Iris pigment epithelial cell (primary cell): Measurements from ENCODE around the gene PCK2.

Experiments used
- DNase-seq: peaks from one replicate; pipeline ENCODE4 v3.0.0-alpha.2; 2011; ENCODE audit warnings: low read depth

PCK2 gene

DNA sequence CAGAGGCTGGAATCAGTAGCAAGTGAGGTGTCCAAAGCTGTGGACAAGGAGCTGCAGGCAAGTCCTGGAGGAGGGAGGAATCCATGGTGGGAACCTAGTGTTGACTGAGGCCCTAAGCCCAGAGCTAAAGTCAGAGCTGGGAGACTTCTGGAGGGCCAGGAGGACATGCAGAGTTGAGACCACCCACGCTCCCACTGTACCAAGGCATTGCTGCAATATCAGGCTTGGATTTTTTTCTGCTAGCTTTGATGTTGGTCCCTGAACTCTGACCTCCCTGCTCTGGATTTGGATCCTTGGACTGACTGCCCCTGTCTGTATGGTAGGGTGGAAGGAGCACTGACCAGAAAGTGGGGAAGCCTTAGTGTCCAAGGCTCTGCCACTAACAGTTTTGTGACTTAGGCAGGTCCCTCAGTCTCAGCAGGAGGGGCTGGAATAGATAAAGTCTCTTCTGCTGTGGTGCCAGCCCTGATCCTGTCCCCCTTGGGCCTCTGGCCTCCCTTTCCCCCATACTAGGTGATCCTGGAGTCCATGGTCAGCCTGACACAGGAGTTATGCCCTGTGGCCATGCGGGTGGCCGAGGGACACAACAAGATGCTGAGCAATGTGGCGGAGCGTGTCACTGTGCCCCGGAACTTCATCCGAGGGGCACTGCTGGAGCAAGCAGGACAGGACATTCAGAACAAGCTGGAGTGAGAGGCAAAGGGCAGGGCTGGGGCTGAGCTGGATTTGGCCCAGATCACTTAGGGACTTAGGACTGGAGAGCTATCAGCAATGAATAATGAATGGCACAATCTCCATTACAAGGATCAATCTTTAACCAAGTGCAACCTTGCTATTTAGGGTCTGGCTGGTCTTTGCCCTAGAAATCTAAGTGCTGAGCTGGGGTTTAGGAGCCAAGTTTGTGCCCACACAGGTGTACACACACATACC, 32.9 kb upstream of the PCK2 start:
- no peak for DNase-seq

DNA sequence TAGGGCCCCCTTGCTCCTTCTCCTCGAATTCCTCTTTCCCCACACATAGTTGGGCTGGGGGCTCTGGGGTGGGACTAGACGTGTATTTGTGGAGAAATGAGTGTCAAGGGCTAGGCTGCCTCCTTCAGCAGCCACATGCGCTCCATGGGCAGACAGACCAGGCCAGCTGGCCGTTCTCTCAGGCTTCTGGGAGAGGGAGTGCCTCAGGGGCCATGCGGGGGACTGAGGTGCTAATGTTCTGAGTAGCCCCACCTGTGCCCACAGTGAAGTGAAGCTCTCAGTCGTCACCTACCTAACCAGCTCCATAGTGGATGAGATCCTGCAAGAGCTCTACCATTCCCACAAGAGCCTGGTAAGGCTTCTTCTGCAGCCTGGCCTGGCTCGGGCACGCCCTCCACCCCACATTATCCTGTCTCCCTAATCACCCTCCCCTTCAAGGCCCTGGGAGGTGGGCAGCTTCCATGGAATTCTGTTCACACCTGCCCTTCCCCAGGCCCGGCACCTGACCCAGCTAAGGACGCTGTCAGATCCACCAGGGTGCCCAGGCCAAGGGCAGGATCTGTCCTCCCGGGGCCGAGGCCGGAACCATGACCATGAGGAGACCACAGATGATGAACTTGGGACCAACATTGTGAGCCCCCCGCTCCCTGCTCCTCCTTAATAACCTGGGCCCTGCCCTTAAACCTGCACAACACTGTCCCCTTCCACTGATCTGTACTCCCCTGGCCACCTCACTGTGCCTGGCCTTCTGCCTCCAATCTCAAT, 31.7 kb upstream of the PCK2 start:
- DNase-seq = no peak

DNA sequence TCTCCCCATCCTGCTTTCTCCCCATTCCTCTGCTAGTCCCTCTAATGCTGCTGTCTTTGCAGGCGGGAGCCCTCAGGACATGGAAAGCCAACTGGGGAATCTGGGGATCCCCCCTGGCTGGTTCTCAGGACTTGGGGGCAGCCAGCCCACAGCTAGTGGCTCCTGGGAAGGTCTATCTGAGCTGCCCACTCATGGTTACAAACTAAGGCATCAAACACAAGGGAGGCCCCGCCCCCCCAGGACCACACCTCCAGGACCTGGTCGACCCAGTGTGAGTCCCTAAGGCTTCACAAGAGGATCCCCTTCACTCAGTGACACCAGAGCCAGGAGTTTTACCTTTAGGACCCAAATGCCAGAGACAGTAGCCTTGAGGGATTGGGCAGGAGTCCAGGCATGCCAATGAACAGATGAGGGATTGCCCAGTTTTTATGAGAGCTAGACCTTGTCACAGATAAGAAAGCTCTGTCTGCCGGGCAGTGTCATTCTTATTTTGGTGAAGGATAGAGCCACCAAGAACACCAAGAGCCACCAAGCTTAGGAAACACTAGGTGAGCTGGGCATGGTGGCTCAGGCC, 30.8 kb upstream of the PCK2 start:
- no peak for DNase-seq

GRCh38 chr14:24064091-24064795, 29.9 kb upstream of the PCK2 start:
- DNase-seq = no peak

DNA sequence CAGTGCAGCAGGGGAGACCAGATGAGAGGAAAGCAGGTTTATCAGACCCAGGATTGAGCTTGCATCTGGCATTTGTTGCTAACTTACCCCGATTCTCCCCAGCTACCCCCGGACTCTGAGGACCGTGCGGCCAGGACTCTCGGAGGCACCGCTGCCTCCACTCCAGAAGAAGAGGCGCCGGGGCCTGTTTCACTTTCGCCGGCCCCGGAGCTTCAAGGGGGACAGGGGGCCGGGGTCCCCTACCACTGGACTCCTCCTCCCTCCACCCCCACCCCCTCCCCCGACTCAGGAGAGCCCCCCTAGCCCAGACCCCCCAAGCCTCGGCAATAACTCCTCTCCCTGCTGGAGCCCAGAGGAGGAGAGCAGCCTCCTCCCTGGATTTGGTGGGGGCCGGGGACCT, 29.3 kb upstream of the PCK2 start:
- no peak for DNase-seq

DNA sequence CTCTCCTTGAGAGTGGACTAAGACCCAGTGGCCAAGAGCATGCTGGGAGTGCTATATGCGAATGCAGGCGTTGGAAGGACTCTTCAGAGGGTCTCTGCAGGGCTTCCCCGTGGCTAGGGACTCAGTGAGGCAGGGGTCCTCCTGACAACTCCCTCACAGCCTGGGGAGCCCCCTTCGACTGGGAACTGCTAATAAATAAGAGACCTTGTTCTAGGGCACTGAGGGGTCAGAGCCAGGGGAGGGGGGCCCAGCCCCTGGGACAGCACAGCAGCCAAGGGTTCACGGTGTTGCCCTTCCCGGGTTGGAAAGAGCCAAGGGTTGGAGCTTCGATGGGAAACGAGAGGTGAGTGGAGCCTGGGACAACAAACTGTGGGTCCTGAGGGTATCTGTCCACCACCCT, 28.7 kb upstream of the PCK2 start:
- DNase-seq = no peak

DNA sequence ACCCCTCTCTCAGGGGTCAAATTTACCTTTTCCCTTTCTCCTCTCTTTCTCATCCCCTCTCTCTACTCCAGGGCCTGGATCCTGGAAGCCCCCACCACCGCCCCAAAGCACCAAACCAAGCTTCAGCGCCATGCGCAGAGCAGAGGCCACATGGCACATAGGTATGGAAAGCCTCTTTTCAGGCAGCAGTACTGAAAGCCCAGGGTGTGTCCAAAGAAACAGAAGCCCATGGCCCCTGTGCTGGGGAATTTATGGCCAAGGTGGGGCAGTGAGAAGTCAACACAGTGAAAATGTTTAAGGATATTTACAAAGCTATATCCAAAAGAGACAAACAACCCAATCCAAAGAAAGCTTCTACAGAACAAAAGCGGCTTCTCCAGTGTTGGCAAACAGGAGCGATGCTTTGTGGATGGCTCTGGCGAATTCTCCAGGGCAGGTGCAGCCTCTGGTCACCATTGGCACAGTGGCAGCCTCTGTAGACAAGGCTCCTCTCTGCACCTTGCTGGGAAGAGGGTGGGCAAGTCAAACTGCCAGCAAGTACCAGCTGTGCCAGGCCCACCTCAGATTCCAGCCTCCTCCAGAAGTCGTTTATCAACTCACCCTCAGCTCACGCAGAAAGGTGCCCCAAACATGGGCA, 27.5 kb upstream of the PCK2 start:
- no peak for DNase-seq

DNA sequence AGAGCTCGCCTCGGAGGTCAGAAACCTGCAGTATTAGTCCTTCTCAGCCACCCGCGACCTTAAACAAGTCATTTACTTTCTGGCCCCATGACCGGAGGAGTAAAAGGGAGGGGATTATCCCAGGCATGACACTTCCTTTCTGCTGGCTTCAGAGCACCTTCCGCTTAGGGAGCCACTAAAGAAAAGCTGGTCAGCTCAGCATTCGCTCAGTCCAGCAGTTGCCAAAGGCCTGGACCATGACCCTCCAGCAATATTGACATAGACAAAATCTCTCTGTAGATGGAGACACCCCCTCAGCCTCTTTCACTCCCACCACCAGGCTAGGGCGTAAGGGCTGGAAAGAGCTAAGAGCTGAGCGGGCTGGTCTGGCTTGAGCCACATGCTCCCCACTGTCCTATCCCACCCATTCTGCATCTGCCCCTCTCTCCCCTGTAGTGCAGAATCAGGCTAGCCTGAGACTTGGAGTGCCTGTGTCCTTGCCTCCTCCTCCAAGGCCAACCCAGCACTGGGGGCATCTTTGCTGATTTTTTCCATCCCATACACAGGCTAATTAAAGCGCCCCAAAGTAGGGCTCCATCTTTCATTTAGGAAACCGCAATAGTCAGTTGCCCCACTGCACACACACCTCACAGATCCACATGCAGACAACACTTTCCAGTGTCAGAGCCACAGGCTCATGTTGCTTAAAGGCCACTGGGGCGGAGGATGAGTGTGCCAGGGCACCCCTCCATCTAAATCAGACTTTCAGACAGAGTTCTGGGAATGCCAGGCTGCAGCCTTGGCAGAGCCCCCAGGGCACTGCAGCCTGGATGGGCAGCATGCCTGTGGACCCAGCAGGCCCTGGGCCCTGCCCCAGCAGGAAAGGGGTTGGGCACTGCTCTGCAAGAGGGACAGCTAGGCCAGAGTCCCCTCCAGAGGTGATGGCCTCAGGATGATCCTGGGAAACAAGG, 26.7 kb upstream of the PCK2 start:
- no peak for DNase-seq

DNA sequence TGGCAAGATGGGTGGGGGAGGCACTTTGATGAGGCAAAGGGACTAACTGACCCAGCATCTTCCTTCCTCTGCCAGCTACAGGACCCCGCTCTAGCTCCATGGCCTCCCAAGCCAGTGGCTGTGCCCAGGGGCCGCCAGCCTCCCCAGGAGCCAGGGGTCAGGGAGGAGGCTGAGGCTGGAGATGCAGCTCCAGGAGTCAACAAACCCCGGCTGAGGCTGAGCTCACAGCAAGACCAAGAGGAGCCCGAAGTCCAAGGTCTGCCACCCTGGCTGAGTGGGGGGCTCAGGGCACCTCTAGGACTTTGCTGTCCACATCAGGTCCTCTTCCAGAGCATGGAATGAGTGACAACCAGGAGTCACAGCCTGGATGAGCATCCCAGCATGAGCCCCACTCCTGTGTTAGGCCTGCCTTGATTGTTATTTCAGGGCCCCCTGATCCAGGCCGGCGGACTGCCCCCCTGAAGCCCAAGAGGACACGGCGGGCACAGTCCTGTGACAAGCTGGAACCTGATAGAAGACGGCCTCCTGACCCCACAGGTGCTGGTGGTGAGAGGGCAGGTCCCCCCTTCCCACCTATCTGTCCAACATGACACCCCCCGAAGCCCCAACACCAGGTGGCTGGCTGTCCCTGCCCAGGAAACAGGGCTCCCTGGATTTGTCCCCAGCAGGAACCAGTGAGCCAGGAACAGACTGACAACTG, 25.2 kb upstream of the PCK2 start:
- DNase-seq = no peak

GRCh38 chr14:24069411-24069735, 24.7 kb upstream of the PCK2 start:
- DNase-seq = no peak

DNA sequence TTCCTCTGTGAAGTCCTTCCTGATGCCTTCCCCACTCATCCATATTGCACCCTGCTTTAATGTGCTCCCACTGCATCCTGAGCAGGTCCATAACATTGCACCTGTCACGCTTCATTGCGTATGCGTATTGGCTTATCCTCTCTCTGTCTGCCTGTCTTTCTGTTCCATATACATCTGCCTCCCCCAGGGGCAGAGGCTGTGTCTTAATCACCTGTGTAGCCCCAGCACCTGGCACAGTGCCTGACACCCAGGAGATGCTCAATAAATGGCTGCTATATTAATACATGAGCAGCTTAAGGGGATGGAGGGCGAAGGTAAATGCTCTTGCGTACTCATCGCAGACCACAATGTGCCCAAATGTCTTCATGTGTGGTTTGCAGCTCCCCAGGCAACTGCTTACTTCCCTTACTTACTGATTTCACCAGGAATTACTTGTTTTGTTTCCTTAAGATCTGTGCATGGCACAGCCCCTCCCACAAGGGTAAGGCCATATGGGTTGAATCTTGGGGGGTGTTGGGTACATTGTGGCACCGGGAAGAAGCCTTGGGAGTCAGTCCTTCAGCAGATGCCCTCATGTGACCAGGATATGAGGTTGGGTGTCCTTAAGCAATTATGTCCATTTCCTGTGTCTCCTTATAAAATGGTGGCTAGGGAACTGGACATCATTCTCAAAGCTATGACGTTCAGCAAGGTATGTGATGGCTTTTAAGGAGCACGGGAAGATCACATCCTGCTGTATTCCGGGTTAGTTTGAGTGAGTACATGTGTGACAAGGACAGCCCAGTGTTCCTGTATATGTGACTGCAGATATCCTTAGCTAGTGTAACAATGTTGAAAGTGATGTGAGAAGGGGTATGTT, 23.6 kb upstream of the PCK2 start:
- no peak for DNase-seq

- no peak for DNase-seq
Measured at GRCh38 chr14:24071144-24071697, 22.9 kb upstream of the PCK2 start, which contains the start of gene CPNE6. Gene CPNE6 (plus strand): TSS chr14:24071562. CDS start chr14:24072937, 1,375 bp downstream.

GRCh38 chr14:24071836-24072430, 22.2 kb upstream of the PCK2 start:
- no peak for DNase-seq

- DNase-seq = no peak
Measured at GRCh38 chr14:24072436-24072835, 21.7 kb upstream of the PCK2 start.

DNA sequence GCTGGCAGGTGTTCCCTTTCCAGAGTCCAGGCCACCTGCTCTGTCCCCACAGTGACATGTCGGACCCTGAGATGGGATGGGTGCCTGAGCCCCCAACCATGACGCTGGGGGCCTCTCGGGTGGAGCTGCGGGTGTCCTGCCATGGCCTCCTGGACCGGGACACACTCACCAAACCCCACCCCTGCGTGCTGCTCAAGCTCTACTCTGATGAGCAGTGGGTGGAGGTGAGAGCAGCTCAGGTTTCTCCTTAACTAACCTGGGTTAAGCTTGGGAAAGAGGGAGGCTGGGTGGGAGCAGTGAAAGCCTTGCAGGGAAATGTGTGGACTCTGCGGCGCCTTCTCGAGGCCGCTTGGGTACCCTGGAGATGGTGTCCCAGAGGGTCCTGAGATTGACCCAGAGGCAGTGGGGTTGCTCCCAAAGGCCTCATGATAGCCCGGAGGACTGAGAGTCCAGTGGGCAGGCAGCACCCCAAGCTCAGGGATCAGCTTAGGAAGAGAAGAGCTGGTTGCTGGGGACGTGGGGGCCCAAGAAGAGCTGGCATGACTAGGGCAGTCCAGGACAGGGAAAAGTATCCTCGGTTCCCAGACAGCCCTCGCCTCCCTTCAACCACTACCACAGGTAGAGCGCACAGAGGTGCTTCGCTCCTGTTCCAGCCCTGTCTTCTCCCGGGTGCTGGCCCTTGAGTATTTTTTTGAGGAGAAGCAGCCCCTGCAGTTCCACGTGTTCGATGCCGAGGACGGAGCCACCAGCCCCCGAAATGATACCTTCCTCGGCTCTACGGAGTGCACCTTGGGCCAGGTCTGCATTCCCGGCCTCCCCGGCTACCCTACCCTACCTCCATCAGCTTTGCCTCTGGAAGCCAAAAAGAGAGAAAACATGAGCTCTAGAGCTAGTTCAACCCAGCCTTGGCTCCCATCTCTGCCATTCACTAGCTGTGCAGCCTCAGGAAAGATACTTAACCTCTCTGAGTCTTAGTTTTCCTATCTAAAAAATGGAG, 20.9 kb upstream of the PCK2 start:
- no peak for DNase-seq

GRCh38 chr14:24074625-24075484, 19.3 kb upstream of the PCK2 start:
- no peak for DNase-seq
